ENCODE results near the gene CYTH2.

CYTH2 gene

GRCh38 chr19:48480183-48480557 lies 11.0 kb downstream of the CYTH2 start:
- Histone ChIP-seq H3K27ac (replicated peaks) (no peak overlapping the region), H3K4me3 (replicated peaks; ENCODE audit: insufficient read depth, low read length) (no peak overlapping the region), H3K27me3 (ENCODE audit: insufficient read depth, poor library complexity, severe bottlenecking) (no peaks in the 10 kb centered on the region)
- TF ChIP-seq CTCF (IDR thresholded peaks at IDR 0.05; ENCODE audit: insufficient read depth, low read length), result no peak
- no peak for TF ChIP-seq SPI1 (IDR thresholded peaks at IDR 0.05; ENCODE audit: borderline replicate concordance, low read depth)
- no peak; the same call in 1 of the 2 replicates for TF ChIP-seq POLR2AphosphoS5 (IDR thresholded peaks at IDR 0.05; ENCODE audit: low read depth)
- no peak for TF ChIP-seq REST (IDR thresholded peaks at IDR 0.05; ENCODE audit: insufficient replicate concordance, low read depth)
- no peak for DNase-seq (ENCODE audit: low read depth in 1 of 2, low spot score in 1 of 2)

GRCh38 chr19:48480558-48481500 lies 11.7 kb downstream of the CYTH2 start:
- TF ChIP-seq REST (IDR thresholded peaks at IDR 0.05; ENCODE audit: insufficient replicate concordance, low read depth) (no peak), POLR2AphosphoS5 (IDR thresholded peaks at IDR 0.05; ENCODE audit: low read depth) (no peak), CTCF (IDR thresholded peaks at IDR 0.05; ENCODE audit: insufficient read depth, low read length) (no peak), GABPA (IDR thresholded peaks at IDR 0.05; ENCODE audit: low read depth) (no peak), SPI1 (IDR thresholded peaks at IDR 0.05; ENCODE audit: borderline replicate concordance, low read depth) (no peak)
- Histone ChIP-seq H3K27ac (replicated peaks) (no peak overlapping the region), H3K27me3 (ENCODE audit: insufficient read depth, poor library complexity, severe bottlenecking) (no peaks in the 10 kb centered on the region), H3K4me3 (replicated peaks; ENCODE audit: insufficient read depth, low read length) (no peak overlapping the region; the same call in 1 of the 2 replicates)
- peak in 1 of 2 experiments; percentile 33 for DNase-seq (ENCODE audit: low read depth in 1 of 2, low spot score in 1 of 2)

- TF ChIP-seq POLR2AphosphoS5 (IDR thresholded peaks at IDR 0.05; ENCODE audit: low read depth), result no peak
- TF ChIP-seq CTCF (IDR thresholded peaks at IDR 0.05; ENCODE audit: insufficient read depth, low read length), result no peak
- TF ChIP-seq SPI1 (IDR thresholded peaks at IDR 0.05; ENCODE audit: borderline replicate concordance, low read depth), result no peak
- TF ChIP-seq GABPA (IDR thresholded peaks at IDR 0.05; ENCODE audit: low read depth), result no peak
- no peak for TF ChIP-seq REST (IDR thresholded peaks at IDR 0.05; ENCODE audit: insufficient replicate concordance, low read depth)
- H3K27ac ChIP-seq (replicated peaks), result no peak overlapping the region
- no peaks in the 10 kb centered on the region for H3K27me3 ChIP-seq (ENCODE audit: insufficient read depth, poor library complexity, severe bottlenecking)
- no peak for DNase-seq (ENCODE audit: low read depth in 1 of 2, low spot score in 1 of 2)
- no peak overlapping the region for H3K4me3 ChIP-seq (replicated peaks; ENCODE audit: insufficient read depth, low read length)
These were observed 12.9 kb downstream of the CYTH2 start for GRCh38 chr19:48481846-48482639.
